H1 (cell line): ENCODE data around the gene NOS1AP. TPM values are rescaled to one million over a fixed set of nuclear protein-coding genes. Genes with fewer than 3 reads are reported as not detected.

Experiments used
- CTCF ChIA-PET: fragments of 300-600 bp; sonication (Branson Sonifier 250); formaldehyde crosslinking; loops from one replicate; lab custom pipeline; 2021; ENCODE audit not compliant: partially characterized antibody; lab: Charles Lee
- POLR2A ChIA-PET: fragments of 300-600 bp; sonication (Branson Sonifier 250); formaldehyde crosslinking; loops from one replicate; lab custom pipeline; 2021; ENCODE audit warnings: inconsistent platforms; ENCODE audit not compliant: partially characterized antibody; lab: Charles Lee
- DNase-seq, 2 experiments: peaks; one replicate each; pipeline versions ENCODE4 v3.0.0 to v3.0.0-alpha.2; 2010 to 2022; ENCODE audit warnings: low spot score in 2 of 2, low read depth in 1 of 2, mixed read lengths in 1 of 2
- FAIRE-seq: peaks from 2 replicates; lab custom pipeline; 2011; peaks lifted over from hg19 to GRCh38; lab: Jason Lieb, UNC
- H2AFZ ChIP-seq: 2 replicates; pipeline ENCODE4 v1.8.1; 2012; ENCODE audit warnings: low read length, inconsistent platforms
- H2AK5ac ChIP-seq: 2 replicates; pipeline ENCODE4 v1.6.1; 2013; ENCODE audit warnings: low read depth, low read length
- H2BK120ac ChIP-seq: replicated peaks from 2 replicates; pipeline ENCODE3; 2013; ENCODE audit warnings: low read depth, low read length, inconsistent platforms
- H2BK12ac ChIP-seq: 2 replicates; pipeline ENCODE4 v1.6.1; 2013; ENCODE audit warnings: low read depth, low read length
- H2BK15ac ChIP-seq: 2 replicates; pipeline ENCODE4 v1.6.1; 2013; ENCODE audit warnings: low read length
- H2BK20ac ChIP-seq: 2 replicates; pipeline ENCODE4 v1.6.1; 2013; ENCODE audit warnings: low read length
- H2BK5ac ChIP-seq: 2 replicates; pipeline ENCODE4 v1.6.1; 2013; ENCODE audit warnings: low read depth, low read length
- H3K14ac ChIP-seq: 2 replicates; pipeline ENCODE4 v1.6.1; 2013; ENCODE audit warnings: inconsistent platforms; ENCODE audit not compliant: insufficient read length
- H3K18ac ChIP-seq: 2 replicates; pipeline ENCODE4 v1.6.1; 2013; ENCODE audit warnings: low read length; ENCODE audit errors: extremely low read depth
- H3K23ac ChIP-seq: 2 replicates; pipeline ENCODE4 v1.6.1; 2013; ENCODE audit warnings: inconsistent platforms; ENCODE audit not compliant: insufficient read length
- H3K23me2 ChIP-seq: 2 replicates; pipeline ENCODE4 v1.6.1; 2013; ENCODE audit warnings: low read depth, low read length
- H3K27ac ChIP-seq: 2 replicates; pipeline ENCODE4 v1.6.1; 2011; ENCODE audit warnings: low read depth, low read length, inconsistent platforms
- H3K27me3 ChIP-seq, 4 experiments: replicated peaks in 1 of 4; 1 replicate in 1 of 4; 2 replicates in 3 of 4; pipeline versions ENCODE4 v1.6.1 to v1.8.1; 2011 to 2013; ENCODE audit warnings: low read length in 3 of 4, mild to moderate bottlenecking in 3 of 4, inconsistent platforms in 2 of 4, mixed read lengths in 2 of 4, moderate library complexity in 1 of 4; ENCODE audit not compliant: control insufficient read depth in 3 of 4, insufficient read depth in 3 of 4; ENCODE audit errors: extremely low read depth in 1 of 4
- H3K36me3 ChIP-seq, 4 experiments: 2 replicates each; pipeline versions ENCODE4 v1.6.1 to v1.8.1; 2011 to 2013; ENCODE audit warnings: mild to moderate bottlenecking in 4 of 4, low read length in 3 of 4, moderate library complexity in 2 of 4, control low read depth in 1 of 4, inconsistent platforms in 1 of 4; ENCODE audit not compliant: insufficient read depth in 4 of 4, control insufficient read depth in 2 of 4
- H3K4ac ChIP-seq: replicated peaks from 2 replicates; pipeline ENCODE3; 2013; ENCODE audit warnings: low read length, low read depth, mixed read lengths, inconsistent platforms; ENCODE audit not compliant: insufficient read length
- H3K4me1 ChIP-seq, 4 experiments: replicated peaks in 1 of 4; 1 replicate in 1 of 4; 2 replicates in 3 of 4; pipeline versions ENCODE4 v1.6.1 to v1.8.1; 2011 to 2013; ENCODE audit warnings: low read length in 3 of 4, inconsistent platforms in 2 of 4, mixed read lengths in 1 of 4; ENCODE audit not compliant: insufficient read depth in 4 of 4, control insufficient read depth in 3 of 4
- H3K4me2 ChIP-seq, 2 experiments: 2 replicates each; pipeline versions ENCODE4 v1.6.1 to v1.8.1; 2011 to 2013; ENCODE audit warnings: low read depth in 2 of 2, low read length in 2 of 2, control low read depth in 1 of 2, inconsistent platforms in 1 of 2, mild to moderate bottlenecking in 1 of 2; ENCODE audit not compliant: insufficient read depth in 1 of 2
- H3K4me3 ChIP-seq, 4 experiments: fragments of 200-600, 300-600 bp in 1 of 4; sonication (generic), shearing (Covaris generic), sonication (Bioruptor Twin) in 1 of 4; 2 replicates each; pipeline versions ENCODE4 v1.5.1 to v1.8.1; 2011 to 2016; ENCODE audit warnings: low read length in 4 of 4, low read depth in 3 of 4, control low read depth in 2 of 4, inconsistent platforms in 2 of 4, mild to moderate bottlenecking in 2 of 4, mixed read lengths in 1 of 4, moderate library complexity in 1 of 4; ENCODE audit not compliant: insufficient read depth in 2 of 4; ENCODE audit errors: extremely low read depth in 1 of 4
- H3K56ac ChIP-seq: replicated peaks from 2 replicates; pipeline ENCODE3; 2013; ENCODE audit warnings: low read depth, mild to moderate bottlenecking, mixed read lengths, low read length, inconsistent platforms; ENCODE audit not compliant: insufficient read length
- H3K79me1 ChIP-seq: 2 replicates; pipeline ENCODE4 v1.6.1; 2013; ENCODE audit warnings: low read depth, low read length, control low read depth
- H3K79me2 ChIP-seq, 2 experiments: 2 replicates each; pipeline versions ENCODE4 v1.6.1 to v1.8.1; 2012 to 2013; ENCODE audit warnings: low read length in 2 of 2, mild to moderate bottlenecking in 2 of 2, inconsistent platforms in 1 of 2; ENCODE audit not compliant: insufficient read depth in 2 of 2, control insufficient read depth in 1 of 2
- H3K9ac ChIP-seq, 4 experiments: replicated peaks in 1 of 4; 1 replicate in 1 of 4; 2 replicates in 3 of 4; pipeline versions ENCODE4 v1.6.1 to v1.8.1; 2011 to 2013; ENCODE audit warnings: low read depth in 3 of 4, low read length in 3 of 4, control low read depth in 2 of 4, mild to moderate bottlenecking in 2 of 4, moderate library complexity in 2 of 4, inconsistent platforms in 1 of 4; ENCODE audit errors: extremely low read depth in 1 of 4
- H3K9me3 ChIP-seq, 2 experiments: 2 replicates each; pipeline versions ENCODE4 v1.6.1 to v1.8.1; 2012 to 2013; ENCODE audit warnings: mild to moderate bottlenecking in 2 of 2, moderate library complexity in 2 of 2, control low read depth in 1 of 2, inconsistent platforms in 1 of 2, low read depth in 1 of 2, low read length in 1 of 2, mixed read lengths in 1 of 2; ENCODE audit not compliant: insufficient read depth in 2 of 2
- H4K20me1 ChIP-seq, 2 experiments: replicated peaks in 1 of 2; 2 replicates each; pipeline versions ENCODE3 to v1.8.1; 2011 to 2013; ENCODE audit warnings: inconsistent platforms in 2 of 2, low read length in 2 of 2, mild to moderate bottlenecking in 1 of 2; ENCODE audit not compliant: insufficient read depth in 2 of 2, control insufficient read depth in 1 of 2
- H4K5ac ChIP-seq: 2 replicates; pipeline ENCODE4 v1.6.1; 2013; ENCODE audit warnings: low read length, low read depth, mixed read lengths, inconsistent platforms; ENCODE audit not compliant: insufficient read length
- H4K8ac ChIP-seq: 2 replicates; pipeline ENCODE4 v1.8.0; 2013; ENCODE audit warnings: mild to moderate bottlenecking, moderate library complexity, low read length, inconsistent platforms; ENCODE audit not compliant: insufficient read depth; ENCODE audit errors: extremely low read depth
- H4K91ac ChIP-seq: replicated peaks from 2 replicates; pipeline ENCODE3; 2013; ENCODE audit warnings: low read length, mixed read lengths, inconsistent platforms; ENCODE audit not compliant: insufficient read length
- CBX8 ChIP-seq: fragments of 300-800, 300-1000 bp; sonication (generic); IDR thresholded peaks from 2 replicates; pipeline ENCODE4 v1.7.1; 2016; ENCODE audit warnings: low read depth, low read length, borderline replicate concordance
- SP4 ChIP-seq: IDR thresholded peaks from 2 replicates; pipeline ENCODE4 v1.6.1; 2012; ENCODE audit warnings: low read length, inconsistent platforms
- polyA plus RNA-seq, 7 experiments: library from polyadenylated mRNA; depleted of rRNA in 3 of 7; stranded (reverse) in 5 of 7; unstranded in 2 of 7; fragments of >200 nt in 5 of 7; fragments of 200-250 nt in 2 of 7; gene quantifications; 1 replicate in 5 of 7; 2 replicates in 1 of 7; 4 replicates in 1 of 7; pipeline versions ENCODE4 v1.2.1 to v1.2.3, GENCODE V29; 2011 to 2013; ENCODE audit warnings: missing spikeins in 2 of 7, mixed read lengths in 2 of 7
- total RNA-seq: library from RNA; stranded (reverse); fragmentation: NEBNext Ultra II Directional; extraction: Animal tissue kit (Norgen Biotek cat#: 25700); gene quantifications from 2 replicates; pipeline ENCODE4 v1.2.1, GENCODE V29; 2021

NOS1AP gene
- total and polyA plus RNA-seq, 2 of the 8 experiments (the other 6 are each of a cell fraction or from before 2014, with no cell fraction given) = 2.4 to 12.1 TPM

- H3K9ac ChIP-seq = no peak overlapping the region
- no peaks in the 10 kb centered on the region; a peak in 1 of 8 replicates for H3K36me3 ChIP-seq
- no peaks in the 10 kb centered on the region for H3K23me2 ChIP-seq
- peaks cover 0 to 18% (median 10%) of the 10 kb centered on the region in 4 experiments; a peak in 5 of 7 replicates for H3K4me1 ChIP-seq
- TF ChIP-seq SP4 (no peak), CBX8 (no peak)
- TF ChIP-seq, all 59 proteins: peak for 0
- H2BK15ac ChIP-seq = no peak overlapping the region
- no peak overlapping the region for H3K14ac ChIP-seq
- no peak overlapping the region for H4K5ac ChIP-seq
- DNase-seq (no peak), FAIRE-seq (no peak)
- H2BK20ac ChIP-seq = no peak overlapping the region
- H3K4ac ChIP-seq = no peak overlapping the region
- peaks cover 2 to 4% of the 10 kb centered on the region in 2 experiments for H4K20me1 ChIP-seq
- no peaks in the 10 kb centered on the region for H3K27me3 ChIP-seq
- no peak overlapping the region for H3K56ac ChIP-seq
- no peaks in the 10 kb centered on the region for H3K9me3 ChIP-seq
- no peak overlapping the region for H4K8ac ChIP-seq
- H2AFZ ChIP-seq = no peak overlapping the region
- H3K23ac ChIP-seq = no peak overlapping the region
- POLR2A ChIA-PET = no interaction called here
- H3K79me1 ChIP-seq = peaks cover 2% of the 10 kb centered on the region; the same call in 1 of the 2 replicates
- H3K79me2 ChIP-seq = peaks cover 0 to 21% of the 10 kb centered on the region in 2 experiments; a peak in 2 of 4 replicates
- no peak overlapping the region for H3K27ac ChIP-seq
- CTCF ChIA-PET = interaction anchor here (0.9 to 2.2 kb wide), 3 partner anchors 17 to 125 kb away, joined by 3 to 8 read pairs (median 3); no protein-coding TSS in a partner anchor
- no peak overlapping the region for H3K4me2 ChIP-seq
- H2BK5ac ChIP-seq = no peak overlapping the region
- H4K91ac ChIP-seq = no peak overlapping the region
- no peak overlapping the region for H3K4me3 ChIP-seq
- no peak overlapping the region for H2BK12ac ChIP-seq
- H2BK120ac ChIP-seq = no peak overlapping the region
- no peak overlapping the region for H3K18ac ChIP-seq
- no peak overlapping the region for H2AK5ac ChIP-seq
Measured at GRCh38 chr1:162180813-162181212, 111.3 kb downstream of the NOS1AP start.
